ENCODE results near the gene RMDN2.

The RMDN2 gene

DNA sequence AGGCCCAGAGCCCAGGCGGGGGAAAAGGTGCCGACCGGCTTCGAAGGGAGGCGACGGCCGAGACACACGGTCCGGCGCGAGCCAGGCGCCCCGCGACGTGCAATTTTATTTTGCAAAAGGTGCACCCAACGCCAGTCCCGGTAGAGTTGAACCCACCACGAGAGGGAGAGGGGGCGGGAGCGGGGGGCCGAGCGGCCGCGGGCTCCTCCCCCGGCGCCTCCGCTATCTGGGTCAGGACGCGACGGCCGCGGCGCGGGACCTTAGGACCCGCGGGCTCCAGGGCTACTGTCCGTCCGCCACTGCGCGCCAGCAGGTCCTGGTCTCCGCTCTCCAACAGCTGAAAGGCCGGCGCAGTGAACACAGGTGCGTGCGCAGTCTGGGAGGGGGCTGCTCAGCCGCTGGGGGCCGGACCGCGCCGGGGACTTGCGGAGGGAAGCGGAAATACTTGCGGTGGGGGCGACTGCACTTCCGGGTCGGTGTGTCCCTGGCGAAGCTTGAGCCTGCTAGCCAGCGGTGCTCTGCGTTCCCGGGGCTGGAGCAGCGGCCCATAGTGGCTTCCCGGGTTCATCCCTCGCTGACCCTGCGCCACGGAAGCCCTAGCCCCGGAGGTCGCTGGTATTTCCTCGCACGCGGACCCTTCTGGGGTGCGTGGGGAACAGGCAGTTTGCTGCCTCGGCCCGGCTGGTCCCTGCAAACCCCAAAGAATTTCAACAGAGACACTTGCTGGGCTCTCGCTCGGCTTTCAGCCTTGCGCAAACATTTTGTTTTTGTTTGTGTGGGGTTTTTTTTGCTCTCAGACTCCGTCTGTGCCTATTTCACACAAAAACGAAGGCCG lies at the start of gene RMDN2:
TSS of gene RMDN2 (plus strand) at position 225 of the 835 bp plus-strand sequence. CDS start 3,991 bp downstream, outside the sequence.
- DNase-seq, result peak; percentile 74

GRCh38 chr2:37875403-37875906 lies 49.6 kb upstream of the RMDN2 start:
- DNase-seq, result no peak

DNA sequence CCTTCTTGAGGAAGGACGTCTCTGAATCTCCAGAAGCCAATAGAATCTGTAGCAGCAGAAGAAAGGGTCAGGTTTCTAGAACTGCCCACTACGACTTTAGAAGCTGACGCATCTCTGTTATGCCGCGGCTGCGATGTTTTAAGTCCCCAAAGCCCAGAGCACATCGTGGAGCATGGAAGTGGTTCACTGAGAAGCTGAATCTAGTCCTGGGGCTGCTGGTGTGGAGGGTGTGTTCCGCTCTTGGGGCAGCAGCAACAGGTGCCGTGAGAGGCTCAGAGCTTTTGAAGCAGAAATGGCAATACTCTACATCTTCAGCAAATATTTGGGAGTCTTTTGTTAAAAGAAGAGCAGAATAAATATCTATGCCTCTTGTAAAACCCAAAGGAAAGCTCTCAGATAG lies 48.9 kb upstream of the RMDN2 start:
- no peak for DNase-seq

DNA sequence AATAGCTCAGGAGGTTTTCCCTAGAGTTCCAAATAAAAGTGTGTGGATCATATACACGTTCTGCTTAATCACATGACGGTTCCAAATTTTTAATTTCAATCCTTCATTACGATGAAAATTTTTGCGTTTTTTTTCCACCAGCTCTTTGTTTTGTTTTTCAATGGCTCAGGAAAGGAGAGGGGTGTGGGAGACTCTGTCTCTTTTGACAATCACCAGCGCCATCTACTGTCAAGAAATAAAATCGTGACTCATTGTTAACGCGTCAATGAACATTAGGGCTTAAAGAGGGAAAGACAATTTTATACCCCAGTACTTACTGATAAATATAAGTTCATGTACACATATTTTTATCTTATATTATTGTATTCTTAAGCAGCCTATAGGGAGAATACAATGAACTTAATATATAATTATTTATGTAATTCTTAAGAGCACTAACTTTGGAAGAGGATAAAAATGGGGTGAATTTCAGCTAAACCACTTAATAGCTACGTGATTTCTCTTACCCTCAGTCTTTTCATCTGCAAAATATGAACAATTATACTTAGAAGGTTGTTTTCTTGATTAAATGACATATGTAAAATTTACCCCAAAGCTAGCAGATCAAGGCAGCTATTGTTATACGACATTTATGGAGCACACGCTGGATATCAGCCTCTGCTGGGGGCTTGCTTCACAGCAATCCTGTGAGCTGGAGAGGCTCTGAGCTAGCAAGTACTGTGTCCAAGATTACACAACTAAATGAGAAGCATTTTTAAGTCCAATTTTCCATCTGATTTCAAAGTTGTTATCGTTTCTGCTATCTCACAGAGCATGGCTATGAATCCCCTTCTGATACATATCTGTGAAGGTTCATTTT lies 47.4 kb upstream of the RMDN2 start:
- DNase-seq, result no peak

DNA sequence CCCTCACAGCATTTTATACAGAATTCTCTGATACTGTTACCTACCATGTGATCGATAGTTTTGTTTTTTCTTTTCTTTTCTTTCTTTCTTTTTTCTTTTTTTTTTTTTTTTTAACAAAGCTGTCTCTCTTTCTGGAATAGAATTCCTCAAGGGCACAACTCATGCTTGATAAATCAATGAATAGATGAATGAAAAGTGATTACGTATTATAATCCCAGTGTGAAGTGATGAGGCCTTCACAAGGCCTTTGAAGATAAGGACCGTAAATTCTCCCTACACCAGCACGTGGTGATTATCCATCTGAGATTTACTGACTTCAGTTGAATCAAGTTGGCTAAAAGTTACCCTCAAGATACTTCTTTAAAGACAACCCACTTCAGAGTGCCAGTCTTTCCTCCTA lies 46.6 kb upstream of the RMDN2 start:
- no peak for DNase-seq

- DNase-seq, result no peak
Measured at GRCh38 chr2:37880551-37880950, 44.5 kb upstream of the RMDN2 start.

DNA sequence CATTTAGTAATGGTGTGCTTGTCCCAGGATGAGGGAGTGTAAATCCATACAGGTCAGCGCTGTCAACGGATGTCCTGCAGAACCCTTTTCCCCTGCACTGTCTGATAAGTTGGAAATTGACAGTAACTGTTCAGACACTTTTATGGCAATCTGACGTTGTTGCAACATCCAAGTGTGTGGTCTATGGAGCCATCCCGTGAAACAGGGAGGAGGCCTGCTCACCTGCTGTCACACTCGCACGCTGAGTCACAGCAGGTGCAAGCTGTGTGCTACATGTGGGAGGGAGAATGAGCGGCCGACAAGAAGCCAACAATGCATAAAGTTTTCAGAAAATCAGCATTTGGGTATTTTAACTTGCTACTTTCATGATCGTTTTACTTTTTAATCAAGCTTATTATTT lies 43.7 kb upstream of the RMDN2 start:
- no peak for DNase-seq

GRCh38 chr2:37882036-37882435 lies 43.1 kb upstream of the RMDN2 start:
- no peak for DNase-seq

DNA sequence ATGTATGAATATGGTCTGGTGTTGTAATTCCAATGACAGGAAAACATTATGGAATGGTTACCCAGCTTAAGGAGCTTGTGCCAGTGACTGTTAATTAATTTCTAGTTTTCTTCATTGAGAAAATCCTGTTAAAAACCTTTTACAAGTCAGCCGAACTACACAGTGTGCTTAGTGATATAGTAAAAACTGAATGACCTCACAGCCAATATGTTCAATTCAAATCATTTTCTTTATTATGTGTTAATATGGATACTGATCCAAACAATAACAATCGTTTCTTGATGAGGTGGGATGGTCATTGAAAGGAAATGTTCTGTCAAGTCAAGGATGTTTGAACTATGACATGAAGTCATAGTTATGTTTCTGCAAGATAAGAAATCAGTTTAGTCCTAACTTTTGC lies 41.6 kb upstream of the RMDN2 start:
- no peak for DNase-seq

GRCh38 chr2:37885329-37885993 lies 39.6 kb upstream of the RMDN2 start:
- no peak for DNase-seq

- no peak for DNase-seq
Measured at GRCh38 chr2:37886745-37887144, 38.3 kb upstream of the RMDN2 start.

GRCh38 chr2:37887286-37887685 lies 37.8 kb upstream of the RMDN2 start:
- no peak for DNase-seq

DNA sequence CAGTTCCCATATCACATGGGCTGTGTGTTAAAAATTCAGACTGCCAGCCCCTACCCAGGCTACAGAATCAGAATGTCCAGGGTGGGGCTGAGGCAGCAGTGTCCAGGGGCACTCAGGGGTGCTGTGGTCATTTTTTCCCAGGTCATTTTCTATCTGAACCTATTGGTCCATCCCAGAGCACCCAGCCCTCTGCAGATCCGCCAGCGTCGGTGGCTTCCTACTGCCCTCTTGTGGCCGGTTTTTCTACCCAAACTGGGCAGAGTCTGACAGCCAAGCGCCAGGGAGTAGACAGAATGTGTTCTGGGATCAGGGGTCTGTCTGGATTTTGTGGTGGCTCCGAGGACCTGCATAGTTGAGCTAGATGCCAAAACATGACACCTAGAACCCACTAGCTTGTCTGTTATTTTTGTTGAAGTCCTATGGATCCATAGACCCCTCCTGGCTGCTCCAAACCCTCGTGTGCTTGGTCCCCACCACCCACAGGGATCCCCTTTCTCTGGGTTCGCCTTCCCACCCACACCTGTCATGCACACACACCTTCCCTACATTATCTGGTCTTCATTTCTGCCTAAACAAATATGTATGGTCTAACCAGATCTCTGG lies 34.1 kb upstream of the RMDN2 start:
- DNase-seq, result peak; percentile 52

- no peak for DNase-seq
Measured at GRCh38 chr2:37891846-37892435, 33.1 kb upstream of the RMDN2 start.

- DNase-seq, result no peak
Measured at GRCh38 chr2:37892436-37893114, 32.5 kb upstream of the RMDN2 start.

GRCh38 chr2:37893327-37893726 lies 31.8 kb upstream of the RMDN2 start:
- DNase-seq, result no peak

- DNase-seq, result peak; percentile 26
Measured at GRCh38 chr2:37894047-37894446, 31.0 kb upstream of the RMDN2 start.

DNA sequence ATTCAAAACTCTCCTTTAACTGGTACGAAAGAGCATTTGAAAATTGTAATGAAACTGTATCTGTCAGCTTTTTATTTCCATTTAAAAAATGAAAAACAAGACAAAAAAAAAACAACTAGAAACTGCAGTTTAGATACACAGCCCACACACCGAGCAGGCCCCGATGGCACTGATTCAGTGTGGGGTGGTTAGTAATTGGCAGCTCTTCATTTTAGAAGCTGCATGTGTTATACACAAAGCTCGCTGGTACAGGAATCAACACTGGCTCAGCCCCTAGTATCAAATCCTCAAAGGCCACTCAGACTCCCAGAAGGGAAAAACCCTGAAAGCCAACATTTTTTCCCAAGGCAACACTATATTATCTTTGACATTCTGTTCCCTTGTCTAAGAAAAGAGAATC lies 30.5 kb upstream of the RMDN2 start:
- peak; percentile 34 for DNase-seq

- no peak for DNase-seq
Measured at GRCh38 chr2:37895140-37895539, 29.9 kb upstream of the RMDN2 start.

- DNase-seq, result no peak
Measured at GRCh38 chr2:37896319-37896718, 28.8 kb upstream of the RMDN2 start.

DNA sequence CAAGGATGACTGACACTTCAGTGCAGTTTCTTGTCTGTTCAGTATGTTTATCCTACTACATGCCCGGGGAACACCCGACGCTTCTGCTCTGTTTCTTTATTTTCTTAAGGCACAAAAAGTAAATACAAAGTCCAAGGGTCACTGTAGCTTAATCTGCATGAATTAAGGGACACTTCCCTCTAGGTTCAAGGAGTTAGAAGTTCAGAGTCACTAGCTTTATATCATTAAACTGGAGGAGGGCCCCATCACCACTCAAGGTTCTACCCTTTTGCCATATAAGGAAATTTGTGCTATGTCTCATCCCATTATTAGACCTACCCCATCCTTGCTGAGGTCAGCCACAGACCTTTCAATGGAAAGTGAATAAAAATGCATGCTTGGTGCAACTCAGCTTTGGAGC lies 27.6 kb upstream of the RMDN2 start:
- no peak for DNase-seq

DNA sequence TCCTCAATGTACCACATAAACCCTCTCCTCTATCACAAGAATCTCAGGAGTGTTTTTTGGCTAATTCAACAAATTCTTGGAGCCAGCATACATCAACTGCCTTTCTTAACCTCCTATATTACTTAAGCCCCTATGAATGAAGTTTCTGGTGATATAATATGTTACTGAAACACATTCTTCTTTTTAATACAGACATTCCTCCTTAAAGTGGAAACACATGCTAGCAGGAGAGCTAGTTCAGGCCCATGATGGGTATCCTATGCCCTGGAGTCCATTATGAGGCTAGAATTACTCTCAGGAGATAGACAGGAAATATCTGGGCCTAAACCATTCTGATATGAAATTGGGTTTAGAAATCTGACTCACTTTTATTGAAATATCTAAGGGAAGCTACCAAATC lies 26.6 kb upstream of the RMDN2 start:
- DNase-seq, result no peak
